Mesothelial cell of epicardium (in vitro differentiated cells): ENCODE data around the gene PLA2G4D. TPM values are rescaled to one million over a fixed set of nuclear protein-coding genes. Genes with fewer than 3 reads are reported as not detected.

Experiments
- DNase-seq, 2 experiments: peaks; one replicate each; pipeline ENCODE4 v3.0.0; 2021; ENCODE audit warnings: low spot score in 2 of 2; ENCODE audit not compliant: unreplicated experiment in 2 of 2
- H3K27ac Mint-ChIP-seq: 2 replicates; pipeline ENCODE4 v1.8.0; 2021; ENCODE audit warnings: mixed read lengths
- H3K27me3 Mint-ChIP-seq: 2 replicates; pipeline ENCODE4 v1.8.0; 2021; ENCODE audit warnings: low read depth, mixed read lengths
- H3K36me3 Mint-ChIP-seq: 2 replicates; pipeline ENCODE4 v1.8.0; 2021; ENCODE audit warnings: mixed read lengths
- H3K4me1 Mint-ChIP-seq: 2 replicates; pipeline ENCODE4 v1.8.0; 2021; ENCODE audit warnings: mixed read lengths
- H3K4me3 Mint-ChIP-seq: 2 replicates; pipeline ENCODE4 v1.8.0; 2021; ENCODE audit warnings: mild to moderate bottlenecking, moderate library complexity, mixed read lengths
- H3K9me3 Mint-ChIP-seq: 2 replicates; pipeline ENCODE4 v1.8.0; 2021; ENCODE audit warnings: mixed read lengths
- CTCF ChIP-seq: fragments of 200-600 bp; sonication (generic); IDR thresholded peaks from one replicate; pipeline ENCODE4 v1.5.0; 2021; ENCODE audit warnings: antibody characterized with exemption; ENCODE audit not compliant: unreplicated experiment
- total RNA-seq: library from RNA; stranded (reverse); gene quantifications from 3 replicates; pipeline ENCODE4 v1.2.1, GENCODE V29; 2021

Gene PLA2G4D
- total RNA-seq, 1 donor from 2014 or later = not detected

- Mint-ChIP-seq H3K27me3 (peaks cover 28% of the 10 kb centered on the region), H3K36me3 (peaks cover 6% of the 10 kb centered on the region), H3K4me1 (peaks cover 4% of the 10 kb centered on the region), H3K4me3 (no peak overlapping the region), H3K27ac (no peak overlapping the region), H3K9me3 (peaks cover 10% of the 10 kb centered on the region)
- TF ChIP-seq CTCF = no peak
- DNase-seq = peak in 1 of 2 experiments; percentile 29
These were observed 29.3 kb downstream of the PLA2G4D start for GRCh38 chr15:42065033-42065432.

GRCh38 chr15:42064271-42064670 is 30.1 kb downstream of the PLA2G4D start:
- peaks cover 4% of the 10 kb centered on the region for H3K4me1 Mint-ChIP-seq
- TF ChIP-seq CTCF = no peak
- no peak overlapping the region for H3K27ac Mint-ChIP-seq
- H3K27me3 Mint-ChIP-seq = peaks cover 29% of the 10 kb centered on the region
- peak in 1 of 2 experiments; percentile 2 for DNase-seq
- no peak overlapping the region for H3K4me3 Mint-ChIP-seq
- peaks cover 10% of the 10 kb centered on the region for H3K9me3 Mint-ChIP-seq
- H3K36me3 Mint-ChIP-seq = peaks cover 6% of the 10 kb centered on the region

GRCh38 chr15:42063122-42063848 is 31.1 kb downstream of the PLA2G4D start:
- DNase-seq = peak in 1 of 2 experiments; percentile 14
- Mint-ChIP-seq H3K4me1 (peaks cover 4% of the 10 kb centered on the region), H3K27ac (no peak overlapping the region), H3K36me3 (peaks cover 6% of the 10 kb centered on the region), H3K9me3 (peaks cover 10% of the 10 kb centered on the region), H3K4me3 (no peak overlapping the region), H3K27me3 (peaks cover 31% of the 10 kb centered on the region)
- no peak for TF ChIP-seq CTCF

- peaks cover 4% of the 10 kb centered on the region for H3K4me1 Mint-ChIP-seq
- no peak overlapping the region for H3K4me3 Mint-ChIP-seq
- DNase-seq = peak in 1 of 2 experiments; percentile 25
- H3K9me3 Mint-ChIP-seq = peaks cover 5% of the 10 kb centered on the region
- H3K36me3 Mint-ChIP-seq = peaks cover 3% of the 10 kb centered on the region
- no peak overlapping the region for H3K27ac Mint-ChIP-seq
- TF ChIP-seq CTCF = no peak
- peaks cover 35% of the 10 kb centered on the region for H3K27me3 Mint-ChIP-seq
These were observed 32.0 kb downstream of the PLA2G4D start for GRCh38 chr15:42062284-42062806.

GRCh38 chr15:42060797-42061196 is 33.6 kb downstream of the PLA2G4D start:
- peak in 1 of 2 experiments; percentile 19 for DNase-seq
- Mint-ChIP-seq H3K27me3 (peaks cover 39% of the 10 kb centered on the region), H3K27ac (no peak overlapping the region), H3K36me3 (no peaks in the 10 kb centered on the region), H3K4me1 (peaks cover 5% of the 10 kb centered on the region), H3K4me3 (no peak overlapping the region), H3K9me3 (no peaks in the 10 kb centered on the region)
- TF ChIP-seq CTCF = no peak
